ENCODE data around the gene GSTT2. TPM values are rescaled to one million over a fixed set of nuclear protein-coding genes. Genes with fewer than 3 reads are reported as not detected.

GSTT2 gene
- total and polyA plus RNA-seq, 4 donors, result 0.19 to 1.2 (median 0.64) TPM

- Histone ChIP-seq H3K4me3 (ENCODE audit: low read depth in 1 of 3, low read length in 3 of 3) (no peak overlapping the region), H3K9me3 (ENCODE audit: control insufficient read depth in 4 of 4, low read length in 3 of 4) (no peaks in the 10 kb centered on the region), H3K27me3 (ENCODE audit: control insufficient read depth in 4 of 4, insufficient read depth in 4 of 4, low read length in 3 of 4) (no peaks in the 10 kb centered on the region), H3K27ac (ENCODE audit: low read depth in 1 of 2, low read length in 2 of 2) (no peak overlapping the region), H3K9ac (ENCODE audit: low read depth in 1 of 2, low read length in 2 of 2) (no peak overlapping the region), H3K36me3 (ENCODE audit: control insufficient read depth in 4 of 4, insufficient read depth in 3 of 4, low read depth in 1 of 4, low read length in 3 of 4) (no peaks in the 10 kb centered on the region), H3K4me1 (ENCODE audit: control insufficient read depth in 4 of 4, insufficient read depth in 4 of 4, low read length in 3 of 4) (peaks cover 0 to 3% (median 0%) of the 10 kb centered on the region in 4 donors)
- 96% methylated on average over 3 of the region's 3 CpGs for WGBS
- TF ChIP-seq SP1 (IDR thresholded peaks at IDR 0.05) (no peak), EGR1 (IDR thresholded peaks at IDR 0.05; ENCODE audit: low read depth in 2 of 2) (no peak), FOXA1 (IDR thresholded peaks at IDR 0.05) (no peak), TAF1 (conservative IDR thresholded peaks at IDR 0.05) (no peak), RXRA (IDR thresholded peaks at IDR 0.05) (no peak), NR2F2 (IDR thresholded peaks at IDR 0.05) (no peak), GABPA (IDR thresholded peaks at IDR 0.05 in 1 of 2, conservative IDR thresholded peaks at IDR 0.05 in 1 of 2) (no peak), CTCF (IDR thresholded peaks at IDR 0.05; ENCODE audit: low read depth, low read length, missing input control) (no peak)
- TF ChIP-seq, protein P1, sequence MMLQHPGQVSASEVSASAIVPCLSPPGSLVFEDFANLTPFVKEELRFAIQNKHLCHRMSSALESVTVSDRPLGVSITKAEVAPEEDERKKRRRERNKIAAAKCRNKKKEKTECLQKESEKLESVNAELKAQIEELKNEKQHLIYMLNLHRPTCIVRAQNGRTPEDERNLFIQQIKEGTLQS (IDR thresholded peaks at IDR 0.05), result no peak
- DNase-seq (ENCODE audit: low spot score), result no peak
Measured at GRCh38 chr22:24024354-24024753, 44.4 kb downstream of the GSTT2 start.

DNA sequence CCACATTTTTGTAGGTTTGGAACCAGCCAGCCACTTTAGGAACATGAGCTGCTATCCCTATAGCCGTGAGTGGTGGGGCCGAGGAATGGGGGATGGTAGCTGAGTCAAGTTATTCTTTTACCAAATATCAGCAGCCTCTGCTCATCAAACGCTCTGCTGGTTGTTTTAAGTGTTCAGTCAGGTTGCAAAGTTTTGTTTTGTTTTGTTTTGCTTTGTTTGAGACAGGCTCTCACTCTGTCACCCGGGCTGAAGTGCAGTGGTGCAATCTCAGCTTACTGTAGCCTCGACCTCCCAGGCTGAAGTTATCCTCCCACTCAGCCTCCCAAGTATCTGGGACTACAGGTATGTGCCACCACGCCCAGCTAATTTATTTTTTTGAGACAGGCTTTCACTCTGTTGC lies 45.5 kb downstream of the GSTT2 start:
- 81% methylated on average over 6 of the region's 6 CpGs for WGBS
- peaks cover 0 to 3% (median 0%) of the 10 kb centered on the region in 4 donors for H3K4me1 ChIP-seq (ENCODE audit: control insufficient read depth in 4 of 4, insufficient read depth in 4 of 4, low read length in 3 of 4)
- no peak overlapping the region for H3K27ac ChIP-seq (ENCODE audit: low read depth in 1 of 2, low read length in 2 of 2)
- DNase-seq (ENCODE audit: low spot score), result no peak
- H3K9me3 ChIP-seq (ENCODE audit: control insufficient read depth in 4 of 4, low read length in 3 of 4), result no peaks in the 10 kb centered on the region
- H3K36me3 ChIP-seq (ENCODE audit: control insufficient read depth in 4 of 4, insufficient read depth in 3 of 4, low read depth in 1 of 4, low read length in 3 of 4), result no peaks in the 10 kb centered on the region
- H3K4me3 ChIP-seq (ENCODE audit: low read depth in 1 of 3, low read length in 3 of 3), result no peak overlapping the region
- H3K27me3 ChIP-seq (ENCODE audit: control insufficient read depth in 4 of 4, insufficient read depth in 4 of 4, low read length in 3 of 4), result no peaks in the 10 kb centered on the region
- TF ChIP-seq JUND (IDR thresholded peaks at IDR 0.05) (no peak), CTCF (IDR thresholded peaks at IDR 0.05; ENCODE audit: low read depth, low read length, missing input control) (no peak), FOXA1 (IDR thresholded peaks at IDR 0.05) (no peak), REST (IDR thresholded peaks at IDR 0.05) (no peak), GABPA (IDR thresholded peaks at IDR 0.05 in 1 of 2, conservative IDR thresholded peaks at IDR 0.05 in 1 of 2) (no peak), NR2F2 (IDR thresholded peaks at IDR 0.05) (no peak), HNF4G (IDR thresholded peaks at IDR 0.05) (no peak), HNF4A (conservative IDR thresholded peaks at IDR 0.05) (no peak), FOXA2 (IDR thresholded peaks at IDR 0.05) (no peak), TAF1 (conservative IDR thresholded peaks at IDR 0.05) (no peak), RXRA (IDR thresholded peaks at IDR 0.05) (no peak), RAD21 (IDR thresholded peaks at IDR 0.05) (no peak), EGR1 (IDR thresholded peaks at IDR 0.05; ENCODE audit: low read depth in 2 of 2) (no peak), YY1 (IDR thresholded peaks at IDR 0.05) (no peak)
- TF ChIP-seq, protein P1 (IDR thresholded peaks at IDR 0.05), result no peak
- TF ChIP-seq, protein P2, sequence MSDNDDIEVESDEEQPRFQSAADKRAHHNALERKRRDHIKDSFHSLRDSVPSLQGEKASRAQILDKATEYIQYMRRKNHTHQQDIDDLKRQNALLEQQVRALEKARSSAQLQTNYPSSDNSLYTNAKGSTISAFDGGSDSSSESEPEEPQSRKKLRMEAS (IDR thresholded peaks at IDR 0.05), result no peak
- TF ChIP-seq, protein P3, sequence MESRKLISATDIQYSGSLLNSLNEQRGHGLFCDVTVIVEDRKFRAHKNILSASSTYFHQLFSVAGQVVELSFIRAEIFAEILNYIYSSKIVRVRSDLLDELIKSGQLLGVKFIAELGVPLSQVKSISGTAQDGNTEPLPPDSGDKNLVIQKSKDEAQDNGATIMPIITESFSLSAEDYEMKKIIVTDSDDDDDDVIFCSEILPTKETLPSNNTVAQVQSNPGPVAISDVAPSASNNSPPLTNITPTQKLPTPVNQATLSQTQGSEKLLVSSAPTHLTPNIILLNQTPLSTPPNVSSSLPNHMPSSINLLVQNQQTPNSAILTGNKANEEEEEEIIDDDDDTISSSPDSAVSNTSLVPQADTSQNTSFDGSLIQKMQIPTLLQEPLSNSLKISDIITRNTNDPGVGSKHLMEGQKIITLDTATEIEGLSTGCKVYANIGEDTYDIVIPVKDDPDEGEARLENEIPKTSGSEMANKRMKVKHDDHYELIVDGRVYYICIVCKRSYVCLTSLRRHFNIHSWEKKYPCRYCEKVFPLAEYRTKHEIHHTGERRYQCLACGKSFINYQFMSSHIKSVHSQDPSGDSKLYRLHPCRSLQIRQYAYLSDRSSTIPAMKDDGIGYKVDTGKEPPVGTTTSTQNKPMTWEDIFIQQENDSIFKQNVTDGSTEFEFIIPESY (IDR thresholded peaks at IDR 0.05), result no peak
- no peak overlapping the region for H3K9ac ChIP-seq (ENCODE audit: low read depth in 1 of 2, low read length in 2 of 2)

Measured in liver (tissue), 9 donors.